Upper lobe of right lung (tissue), 1 donor: ENCODE results near the gene DKK3. TPM values are rescaled to one million over a fixed set of nuclear protein-coding genes. Genes with fewer than 3 reads are reported as not detected.

Source experiments
- ATAC-seq: fragments of 200-7000 bp; cut with Tn5 transposase; one replicate; pipeline ENCODE4 v1.9.1; 2020; ENCODE audit warnings: mild to moderate bottlenecking, moderate library complexity
- DNase-seq: peaks from one replicate; pipeline ENCODE4 v3.0.0-alpha.2; 2020
- H3K27ac ChIP-seq: fragments of 200-600 bp; one replicate; pipeline ENCODE4 v1.8.0; 2022
- H3K27me3 ChIP-seq: fragments of 200-600 bp; one replicate; pipeline ENCODE4 v1.8.0; 2022; ENCODE audit warnings: mild to moderate bottlenecking
- H3K36me3 ChIP-seq: fragments of 200-600 bp; one replicate; pipeline ENCODE4 v1.8.0; 2022
- H3K4me1 ChIP-seq: fragments of 200-600 bp; one replicate; pipeline ENCODE4 v1.8.0; 2022
- H3K4me3 ChIP-seq: fragments of 200-600 bp; one replicate; pipeline ENCODE4 v1.8.0; 2022; ENCODE audit warnings: mild to moderate bottlenecking
- H3K9me3 ChIP-seq: fragments of 200-600 bp; one replicate; pipeline ENCODE4 v1.8.0; 2022
- intact Hi-C: fragments of 100-400 bp; cut with DNase I; formaldehyde crosslinking; loops from one replicate; pipeline ENCODE4 v1.11.0; 2022
- total RNA-seq: library from RNA; stranded (reverse); fragmentation: NEBNext Ultra II Directional; extraction: Animal tissue kit (Norgen Biotek cat#: 25700); gene quantifications from one replicate; pipeline ENCODE4 v1.2.1, GENCODE V29; 2021
- TF ChIP-seq, protein P1 (sequence below): fragments of 200-600 bp; IDR thresholded peaks from one replicate; pipeline ENCODE4 v1.8.0; 2022; ENCODE audit warnings: antibody characterized with exemption
- donor health status: DM: no; HTN: yes; CAD: no; lungs with severe emphysema.

Gene DKK3
- total RNA-seq, 1 donor from 2014 or later, result 217 TPM

DNA sequence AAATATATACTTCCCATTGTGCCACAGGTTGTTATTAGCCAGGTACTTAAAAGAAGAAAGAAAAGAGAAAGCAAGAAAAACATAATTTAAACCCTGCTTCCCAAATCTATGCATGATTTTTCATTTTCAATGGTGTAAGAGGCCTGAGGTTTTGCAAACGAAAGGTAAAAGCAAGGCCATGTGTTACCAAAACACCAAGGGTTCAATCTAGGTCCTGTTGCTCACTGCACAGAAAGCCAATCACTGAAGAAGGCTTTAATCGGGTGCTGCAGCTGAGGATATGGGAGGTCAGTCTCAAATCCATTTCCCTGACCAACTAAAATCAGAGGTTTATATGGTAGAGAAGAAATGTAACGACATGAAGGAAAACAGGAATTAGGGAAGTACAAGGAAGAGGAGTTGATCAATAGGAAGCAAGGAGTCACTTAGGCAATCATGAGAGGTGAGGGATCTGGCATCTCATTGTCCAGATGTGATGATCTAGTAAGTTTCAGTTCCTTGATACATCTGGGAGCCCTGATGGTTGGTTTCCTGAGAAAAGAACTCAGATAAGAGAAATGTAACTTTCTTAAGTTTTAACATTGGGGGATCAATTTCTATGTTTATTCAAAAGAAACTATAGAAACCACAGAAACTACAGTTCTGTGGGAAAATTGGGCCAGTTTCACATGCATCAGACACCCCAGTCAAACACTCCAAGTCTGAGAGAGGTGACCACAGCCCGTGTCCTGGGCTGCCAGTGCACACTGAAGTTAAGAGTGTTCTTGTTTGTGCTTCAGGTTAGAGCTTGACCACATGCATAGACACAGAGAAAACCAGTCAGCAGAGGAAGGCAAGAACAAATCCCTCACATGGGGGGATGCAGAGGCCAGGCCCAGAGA lies 18.1 kb upstream of the DKK3 start:
- ATAC-seq (no peak), DNase-seq (no peak)
- H3K27ac ChIP-seq, result no peak overlapping the region
- no peak overlapping the region for H3K4me3 ChIP-seq
- H3K4me1 ChIP-seq, result no peaks in the 10 kb centered on the region
- H3K27me3 ChIP-seq, result no peaks in the 10 kb centered on the region
- no peaks in the 10 kb centered on the region for H3K9me3 ChIP-seq
- TF ChIP-seq, protein P1, sequence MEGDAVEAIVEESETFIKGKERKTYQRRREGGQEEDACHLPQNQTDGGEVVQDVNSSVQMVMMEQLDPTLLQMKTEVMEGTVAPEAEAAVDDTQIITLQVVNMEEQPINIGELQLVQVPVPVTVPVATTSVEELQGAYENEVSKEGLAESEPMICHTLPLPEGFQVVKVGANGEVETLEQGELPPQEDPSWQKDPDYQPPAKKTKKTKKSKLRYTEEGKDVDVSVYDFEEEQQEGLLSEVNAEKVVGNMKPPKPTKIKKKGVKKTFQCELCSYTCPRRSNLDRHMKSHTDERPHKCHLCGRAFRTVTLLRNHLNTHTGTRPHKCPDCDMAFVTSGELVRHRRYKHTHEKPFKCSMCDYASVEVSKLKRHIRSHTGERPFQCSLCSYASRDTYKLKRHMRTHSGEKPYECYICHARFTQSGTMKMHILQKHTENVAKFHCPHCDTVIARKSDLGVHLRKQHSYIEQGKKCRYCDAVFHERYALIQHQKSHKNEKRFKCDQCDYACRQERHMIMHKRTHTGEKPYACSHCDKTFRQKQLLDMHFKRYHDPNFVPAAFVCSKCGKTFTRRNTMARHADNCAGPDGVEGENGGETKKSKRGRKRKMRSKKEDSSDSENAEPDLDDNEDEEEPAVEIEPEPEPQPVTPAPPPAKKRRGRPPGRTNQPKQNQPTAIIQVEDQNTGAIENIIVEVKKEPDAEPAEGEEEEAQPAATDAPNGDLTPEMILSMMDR, result no peak
- H3K36me3 ChIP-seq, result no peaks in the 10 kb centered on the region
- intact Hi-C loops, result no loop called here

GRCh38 chr11:12024254-12024926 lies 16.0 kb upstream of the DKK3 start:
- Histone ChIP-seq H3K27me3 (no peaks in the 10 kb centered on the region), H3K4me1 (peaks cover 8% of the 10 kb centered on the region), H3K27ac (no peak overlapping the region), H3K9me3 (no peaks in the 10 kb centered on the region), H3K4me3 (no peak overlapping the region), H3K36me3 (no peaks in the 10 kb centered on the region)
- no peak for DNase-seq
- intact Hi-C loops, result no loop called here
- TF ChIP-seq, protein P1, result no peak
- peak; percentile 14 for ATAC-seq

- Histone ChIP-seq H3K4me1 (peaks cover 8% of the 10 kb centered on the region), H3K4me3 (no peak overlapping the region), H3K36me3 (no peaks in the 10 kb centered on the region), H3K9me3 (no peaks in the 10 kb centered on the region), H3K27ac (no peak overlapping the region), H3K27me3 (no peaks in the 10 kb centered on the region)
- no peak for ATAC-seq
- intact Hi-C loops, result no loop called here
- DNase-seq, result no peak
- TF ChIP-seq, protein P1, result no peak
These were observed 14.6 kb upstream of the DKK3 start for GRCh38 chr11:12023015-12023414.

DNA sequence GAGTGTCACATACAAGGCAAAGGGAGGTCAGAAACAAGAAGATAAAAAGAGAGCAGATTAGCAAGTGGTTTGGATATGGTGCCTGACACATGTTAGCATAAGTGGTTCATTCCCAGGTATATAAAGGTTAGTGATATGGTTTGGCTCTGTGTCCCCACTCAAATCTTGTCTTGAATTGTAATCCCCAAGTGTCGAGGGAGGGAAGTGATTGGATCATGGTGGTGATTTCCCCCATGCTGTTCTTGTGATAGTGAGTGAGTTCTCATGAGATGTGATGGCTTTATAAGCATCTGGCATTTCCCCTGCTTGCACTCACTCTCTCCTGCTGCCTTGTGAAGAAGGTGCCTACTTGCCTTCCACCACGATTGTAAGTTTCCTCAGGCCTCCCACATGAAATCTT lies 12.1 kb upstream of the DKK3 start:
- H3K36me3 ChIP-seq, result no peaks in the 10 kb centered on the region
- no peak overlapping the region for H3K4me3 ChIP-seq
- no peaks in the 10 kb centered on the region for H3K27me3 ChIP-seq
- intact Hi-C loops, result no loop called here
- DNase-seq (no peak), ATAC-seq (no peak)
- H3K4me1 ChIP-seq, result peaks cover 8% of the 10 kb centered on the region
- no peaks in the 10 kb centered on the region for H3K9me3 ChIP-seq
- H3K27ac ChIP-seq, result no peak overlapping the region
- TF ChIP-seq, protein P1, result no peak

DNA sequence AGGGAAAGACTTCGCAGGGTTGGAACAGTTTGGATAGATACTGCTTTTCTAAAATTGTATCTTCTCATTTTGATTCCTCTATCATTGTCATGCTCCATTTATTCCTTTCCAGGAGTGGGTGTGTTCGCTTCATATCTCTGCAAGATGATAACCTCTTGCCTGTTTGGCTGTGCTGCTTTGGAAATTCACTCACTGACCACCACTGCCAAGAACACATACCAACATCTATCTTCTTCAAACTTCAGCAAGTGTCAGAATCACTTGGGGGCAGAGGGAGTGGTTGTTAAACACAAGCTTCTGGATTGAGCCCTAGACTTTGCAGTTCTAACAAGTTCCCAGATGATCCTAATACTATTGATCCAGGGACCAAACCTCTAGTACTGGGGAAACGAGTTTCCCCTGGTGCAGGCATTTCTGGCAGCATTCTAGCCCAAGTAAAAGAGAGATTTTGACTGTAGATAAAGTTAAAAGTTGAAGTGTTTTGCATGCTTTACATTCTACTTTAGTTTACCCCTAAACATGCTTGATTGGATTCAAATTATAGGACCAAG lies 11.5 kb upstream of the DKK3 start:
- ATAC-seq (no peak), DNase-seq (no peak)
- TF ChIP-seq, protein P1, result no peak
- peaks cover 8% of the 10 kb centered on the region for H3K4me1 ChIP-seq
- H3K27me3 ChIP-seq, result no peaks in the 10 kb centered on the region
- H3K4me3 ChIP-seq, result no peak overlapping the region
- intact Hi-C loops, result no loop called here
- no peaks in the 10 kb centered on the region for H3K9me3 ChIP-seq
- H3K27ac ChIP-seq, result no peak overlapping the region
- no peaks in the 10 kb centered on the region for H3K36me3 ChIP-seq
